Endothelial cell of umbilical vein (primary cell): ENCODE data around the gene ITPR2. TPM values are rescaled to one million over a fixed set of nuclear protein-coding genes. Genes with fewer than 3 reads are reported as not detected.

Experiments used
- BruUV-seq: library from RNA; stranded (reverse); fragments of 400-500 nt; replicated peaks from 2 replicates; lab custom pipeline; 2021; lab: Mats Ljungman, UMichigan
- CTCF ChIA-PET: fragments of 300-600, 350-600 bp; sonication (Branson Sonifier 250); formaldehyde crosslinking; loops from one replicate; lab custom pipeline; 2021; ENCODE audit warnings: antibody characterized with exemption, inconsistent platforms; lab: Charles Lee
- POLR2A ChIA-PET: fragments of 300-600, 350-600 bp; sonication (Branson Sonifier 250); formaldehyde crosslinking; loops from one replicate; lab custom pipeline; 2021; ENCODE audit warnings: antibody characterized with exemption, inconsistent platforms; lab: Charles Lee
- DNase-seq: peaks from one replicate; pipeline ENCODE4 v3.0.0-alpha.2; 2011; ENCODE audit warnings: low read depth, low spot score
- FAIRE-seq: peaks from 2 replicates; lab custom pipeline; 2011; peaks lifted over from hg19 to GRCh38; lab: Jason Lieb, UNC
- H2AFZ ChIP-seq: 2 replicates; pipeline ENCODE4 v1.6.0; 2012; ENCODE audit warnings: low read depth, low read length, control low read depth, inconsistent platforms
- H3K27ac ChIP-seq: 2 replicates; pipeline ENCODE4 v1.5.1; 2011; ENCODE audit warnings: low read depth, mild to moderate bottlenecking, control low read depth, low read length, moderate library complexity; ENCODE audit not compliant: insufficient read depth
- H3K27me3 ChIP-seq, 2 experiments: 2 replicates each; pipeline versions ENCODE4 v1.6.0 to v1.6.1; 2011; ENCODE audit warnings: low read length in 2 of 2, mixed read lengths in 1 of 2; ENCODE audit not compliant: control insufficient read depth in 2 of 2, insufficient read depth in 2 of 2
- H3K36me3 ChIP-seq, 2 experiments: 2 replicates in 1 of 2; 3 replicates in 1 of 2; pipeline ENCODE4 v1.5.1; 2011; ENCODE audit warnings: low read length in 2 of 2, mild to moderate bottlenecking in 1 of 2, moderate library complexity in 1 of 2; ENCODE audit not compliant: control insufficient read depth in 2 of 2, insufficient read depth in 2 of 2; ENCODE audit errors: extremely low read depth in 1 of 2
- H3K4me1 ChIP-seq: 3 replicates; pipeline ENCODE4 v1.5.1; 2011; ENCODE audit warnings: mild to moderate bottlenecking, low read length; ENCODE audit not compliant: control insufficient read depth, insufficient read depth; ENCODE audit errors: extremely low read depth
- H3K4me2 ChIP-seq: 2 replicates; pipeline ENCODE4 v1.6.1; 2011; ENCODE audit warnings: low read length, control low read depth, mixed read lengths; ENCODE audit not compliant: insufficient read depth
- H3K4me3 ChIP-seq, 3 experiments: fragments of 200-600 bp in 1 of 3; sonication (generic), shearing (Covaris generic) in 1 of 3; replicated peaks in 1 of 3; 2 replicates each; pipeline ENCODE4 v1.5.1; 2011 to 2016; ENCODE audit warnings: control low read depth in 3 of 3, low read length in 3 of 3, mild to moderate bottlenecking in 2 of 3, inconsistent platforms in 1 of 3, low read depth in 1 of 3, moderate library complexity in 1 of 3; ENCODE audit not compliant: insufficient read depth in 1 of 3
- H3K79me2 ChIP-seq: 2 replicates; pipeline ENCODE4 v1.6.0; 2012; ENCODE audit warnings: low read length, inconsistent platforms; ENCODE audit not compliant: control insufficient read depth, insufficient read depth
- H3K9ac ChIP-seq: replicated peaks from 2 replicates; pipeline ENCODE3; 2011; ENCODE audit warnings: low read length, control low read depth; ENCODE audit not compliant: insufficient read depth; ENCODE audit errors: extremely low read depth
- H3K9me1 ChIP-seq: replicated peaks from 3 replicates; pipeline ENCODE4 v1.6.0; 2011; ENCODE audit warnings: mild to moderate bottlenecking, low read length; ENCODE audit not compliant: control insufficient read depth, insufficient read depth; ENCODE audit errors: extremely low read depth
- H3K9me3 ChIP-seq: replicated peaks from 2 replicates; pipeline ENCODE4 v1.5.1; 2012; ENCODE audit warnings: low read length, inconsistent platforms; ENCODE audit not compliant: control insufficient read depth, insufficient read depth
- H4K20me1 ChIP-seq: replicated peaks from 2 replicates; pipeline ENCODE3; 2011; ENCODE audit warnings: mild to moderate bottlenecking, low read length; ENCODE audit not compliant: control insufficient read depth, insufficient read depth; ENCODE audit errors: extremely low read depth
- CTCF ChIP-seq, 2 donors: IDR thresholded peaks; 1 replicate in 1 of 2; 2 replicates in 1 of 2; pipeline ENCODE4 v1.5.1; 2011; ENCODE audit warnings: low read length in 2 of 2, mild to moderate bottlenecking in 2 of 2, moderate library complexity in 2 of 2, control low read depth in 1 of 2, inconsistent platforms in 1 of 2, low read depth in 1 of 2; ENCODE audit not compliant: insufficient read depth in 1 of 2; ENCODE audit errors: extremely low read depth in 1 of 2
- EZH2 ChIP-seq: IDR thresholded peaks from 2 replicates; pipeline ENCODE4 v1.6.1; 2012; ENCODE audit warnings: borderline replicate concordance, low read depth, mild to moderate bottlenecking, moderate library complexity, low read length, inconsistent platforms; ENCODE audit not compliant: severe bottlenecking
- FOS ChIP-seq: IDR thresholded peaks from 2 replicates; pipeline ENCODE4 v1.6.1; 2011; ENCODE audit warnings: mild to moderate bottlenecking, low read length, moderate library complexity, borderline replicate concordance; ENCODE audit not compliant: insufficient read depth
- GATA2 ChIP-seq: IDR thresholded peaks from 2 replicates; pipeline ENCODE4 v1.7.0; 2011; ENCODE audit warnings: low read depth, mild to moderate bottlenecking, moderate library complexity, mixed read lengths, low read length; ENCODE audit not compliant: insufficient read length, insufficient read depth
- JUN ChIP-seq: IDR thresholded peaks from 2 replicates; pipeline ENCODE4 v1.6.1; 2011; ENCODE audit warnings: borderline replicate concordance, low read depth; ENCODE audit not compliant: insufficient read length, insufficient read depth
- MAX ChIP-seq: IDR thresholded peaks from 2 replicates; pipeline ENCODE4 v1.6.1; 2011; ENCODE audit not compliant: insufficient read depth, insufficient read length
- MYC ChIP-seq: IDR thresholded peaks from one replicate; pipeline ENCODE4 v1.6.1; 2011; ENCODE audit warnings: mild to moderate bottlenecking, low read depth, low read length
- POLR2A ChIP-seq: IDR thresholded peaks from 2 replicates; pipeline ENCODE4 v1.6.1; 2012; ENCODE audit warnings: low read depth, mild to moderate bottlenecking, control low read depth, low read length
- POLR2AphosphoS5 ChIP-seq: IDR thresholded peaks from 2 replicates; pipeline ENCODE4 v1.6.1; 2012; ENCODE audit warnings: low read depth, mild to moderate bottlenecking, control low read depth, low read length, moderate library complexity; ENCODE audit not compliant: insufficient read depth
- dilution Hi-C: fragments of 300-500 bp; cut with MboI; formaldehyde crosslinking; loops from one replicate; pipeline ENCODE4 v1.15.0; 2019; ENCODE audit warnings: low sequenced_read_pairs; ENCODE audit not compliant: extremely low pct_ligation_motif_present
- intact Hi-C: fragments of 100-400 bp; cut with micrococcal nuclease; formaldehyde crosslinking; loops from one replicate; pipeline ENCODE4 v1.10.0; 2022
- polyA plus RNA-seq, 4 experiments: library from polyadenylated mRNA; depleted of rRNA in 3 of 4; stranded (reverse) in 3 of 4; unstranded in 1 of 4; fragments of >200 nt; gene quantifications; 2 replicates each; pipeline versions ENCODE4 v1.2.1 to v1.2.3, GENCODE V29; 2011 to 2012; ENCODE audit warnings: missing spikeins in 1 of 4
- total RNA-seq: library from RNA; stranded (reverse); gene quantifications from 2 replicates; pipeline ENCODE4 v1.2.3, GENCODE V29; 2021

The ITPR2 gene
- total and polyA plus RNA-seq, 2 donors (not counting 3 experiments of a cell fraction or from before 2014, with no cell fraction given): 16.2 to 86.8 TPM

- ChIA-PET CTCF (interaction anchor here (0.9 to 1.9 kb wide), 5 partner anchors 9 to 67 kb away, joined by 3 to 6 read pairs (median 3); partner anchors contain the start of gene ITPR2), POLR2A (interaction anchor here (0.5 kb wide), 1 partner anchor 43 kb away, joined by 3 read pairs; no protein-coding TSS in a partner anchor)
- Histone ChIP-seq H3K4me1 (peaks cover 16% of the 10 kb centered on the region), H3K27ac (no peak overlapping the region), H3K4me3 (no peak overlapping the region), H3K9me1 (no peaks in the 10 kb centered on the region), H3K4me2 (peak overlapping the region; percentile 14), H3K9ac (no peak overlapping the region), H4K20me1 (peaks cover 2% of the 10 kb centered on the region), H3K9me3 (no peaks in the 10 kb centered on the region), H2AFZ (no peak overlapping the region), H3K79me2 (peaks cover 37% of the 10 kb centered on the region), H3K36me3 (peaks cover 0 to 2% of the 10 kb centered on the region in 2 experiments), H3K27me3 (no peaks in the 10 kb centered on the region)
- no peak for TF ChIP-seq CTCF (IDR thresholded peaks at IDR 0.05; ENCODE audit: extremely low read depth in 1 of 2, insufficient read depth in 1 of 2, low read depth in 1 of 2, low read length in 2 of 2)
- TF ChIP-seq EZH2: no peak
- no TSS peak for BruUV-seq
- dilution Hi-C loops (no loop called here), intact Hi-C loops (no loop called here)
- DNase-seq (peak; percentile 26), FAIRE-seq (no peak)
Measured at GRCh38 chr12:26803552-26803951, 29.4 kb downstream of the ITPR2 start.

- Histone ChIP-seq H3K27me3 (no peaks in the 10 kb centered on the region), H3K9ac (no peak overlapping the region), H3K9me1 (no peaks in the 10 kb centered on the region), H3K4me1 (peaks cover 16% of the 10 kb centered on the region), H3K27ac (no peak overlapping the region), H4K20me1 (peaks cover 2% of the 10 kb centered on the region), H2AFZ (no peak overlapping the region), H3K4me3 (no peak overlapping the region), H3K36me3 (peaks cover 0 to 2% of the 10 kb centered on the region in 2 experiments), H3K9me3 (no peaks in the 10 kb centered on the region), H3K79me2 (peaks cover 37% of the 10 kb centered on the region), H3K4me2 (no peak overlapping the region)
- CTCF ChIA-PET: no interaction called here
- no TSS peak for BruUV-seq
- FAIRE-seq (no peak), DNase-seq (no peak)
- intact Hi-C loops (no loop called here), dilution Hi-C loops (no loop called here)
- POLR2A ChIA-PET: no interaction called here
- TF ChIP-seq FOS: no peak
- TF ChIP-seq POLR2AphosphoS5: no peak
- no peak for TF ChIP-seq MYC
- no peak for TF ChIP-seq EZH2
- TF ChIP-seq MAX: no peak
- TF ChIP-seq JUN: no peak
- no peak for TF ChIP-seq POLR2A
- TF ChIP-seq GATA2: no peak
- TF ChIP-seq CTCF (IDR thresholded peaks at IDR 0.05; ENCODE audit: extremely low read depth in 1 of 2, insufficient read depth in 1 of 2, low read depth in 1 of 2, low read length in 2 of 2): no peak
Measured at GRCh38 chr12:26801486-26801885, 31.5 kb downstream of the ITPR2 start.
